ENCODE results near the gene HECW1.

The HECW1 gene

DNA sequence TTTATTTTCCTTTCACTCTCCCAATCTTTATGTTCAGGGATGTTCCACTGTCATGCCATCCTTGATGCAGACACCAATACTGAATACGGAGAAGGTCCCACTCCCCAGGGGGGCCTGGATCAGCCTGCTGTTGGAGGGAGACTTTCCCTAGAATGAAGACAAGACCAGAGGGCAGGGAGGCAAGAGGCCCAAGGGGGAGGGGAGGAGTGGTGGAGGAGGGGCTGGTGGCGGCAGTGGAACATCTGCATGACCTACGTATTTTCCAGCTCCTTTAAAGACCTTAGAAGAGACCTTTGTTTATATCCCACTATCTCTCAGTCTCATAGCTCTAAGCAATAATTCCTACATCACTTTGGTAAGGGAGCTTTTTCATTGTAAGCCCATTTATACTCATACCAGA, 183.0 kb downstream of the HECW1 start:
- H3K4me3 Mint-ChIP-seq, result no peak overlapping the region
- peaks cover 18 to 19% of the 10 kb centered on the region in 2 donors for H3K27me3 Mint-ChIP-seq
- ATAC-seq (replicated peaks) (no peak), DNase-seq (no peak)
- peaks cover 0 to 3% of the 10 kb centered on the region in 2 donors for H3K36me3 Mint-ChIP-seq
- H3K9me3 Mint-ChIP-seq, result peaks cover 3 to 4% of the 10 kb centered on the region in 2 donors
- H3K4me1 Mint-ChIP-seq, result no peaks in the 10 kb centered on the region
- no peak overlapping the region for H3K27ac Mint-ChIP-seq

DNA sequence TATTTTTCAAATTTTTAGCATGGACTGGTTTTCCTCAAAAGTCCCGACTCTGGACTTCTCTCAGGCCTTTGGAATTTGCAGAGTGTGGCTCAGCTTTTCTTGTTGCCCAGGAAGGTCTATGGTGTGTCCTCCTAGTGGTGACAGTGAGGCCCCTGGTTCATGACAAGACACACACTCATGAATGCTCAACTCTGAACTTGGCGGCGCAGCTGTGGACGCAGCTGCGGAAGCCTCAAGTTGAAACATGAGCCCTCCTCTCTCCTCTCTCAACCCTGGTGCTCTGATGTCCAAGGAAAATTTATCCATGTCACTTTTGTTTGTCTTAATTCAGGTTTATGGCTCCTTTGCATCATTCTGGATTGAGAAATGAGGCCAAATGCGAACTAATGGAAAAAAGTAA, 183.9 kb downstream of the HECW1 start:
- Mint-ChIP-seq H3K9me3 (no peaks in the 10 kb centered on the region), H3K4me3 (no peak overlapping the region), H3K27me3 (peaks cover 18 to 19% of the 10 kb centered on the region in 2 donors), H3K36me3 (no peaks in the 10 kb centered on the region), H3K27ac (no peak overlapping the region), H3K4me1 (no peaks in the 10 kb centered on the region)
- DNase-seq, result no peak
- ATAC-seq (replicated peaks), result no peak

DNA sequence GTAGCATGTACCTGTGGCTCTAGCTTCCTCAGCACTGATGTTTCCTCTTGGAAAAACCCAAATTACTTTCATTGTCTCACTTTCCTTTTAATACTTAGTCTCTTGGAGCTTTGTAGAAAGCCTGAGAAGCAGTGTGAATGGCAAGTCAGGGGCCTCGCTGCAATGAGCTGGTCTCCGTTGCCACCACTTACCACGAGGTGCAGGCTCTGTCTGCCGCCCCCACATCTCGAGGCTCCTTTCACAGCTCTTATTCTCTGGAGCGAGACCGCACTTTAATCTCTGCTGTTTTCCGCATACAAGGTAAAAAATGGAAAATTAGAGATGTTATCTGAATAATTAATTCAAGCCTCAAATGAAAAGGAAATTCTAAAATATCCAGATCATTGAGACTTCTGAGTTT, 186.2 kb downstream of the HECW1 start:
- H3K27me3 Mint-ChIP-seq, result peaks cover 28 to 31% of the 10 kb centered on the region in 2 donors

DNA sequence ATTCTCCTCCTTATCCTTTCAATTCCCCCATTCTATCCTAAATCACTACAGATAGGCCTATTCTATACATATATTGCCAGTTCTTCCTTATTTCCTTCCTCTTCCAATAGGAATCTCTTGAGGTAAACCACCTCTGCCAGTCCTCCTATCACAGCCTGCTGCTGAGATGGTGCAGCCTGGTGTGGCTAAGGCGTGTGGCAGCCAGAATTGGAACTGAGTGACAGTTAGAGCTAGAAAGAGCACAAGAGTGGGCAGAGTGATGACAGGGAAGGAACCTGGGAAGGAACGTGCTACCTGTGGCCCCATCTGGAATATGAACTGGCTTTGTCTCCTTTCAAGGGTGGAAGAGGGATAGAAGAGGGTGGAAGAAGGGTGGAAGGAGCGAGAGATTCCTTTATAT, 187.7 kb downstream of the HECW1 start:
- ATAC-seq (replicated peaks) (no peak), DNase-seq (no peak)
- Mint-ChIP-seq H3K27me3 (peaks cover 16 to 22% of the 10 kb centered on the region in 2 donors), H3K4me1 (no peaks in the 10 kb centered on the region), H3K9me3 (no peaks in the 10 kb centered on the region), H3K36me3 (no peaks in the 10 kb centered on the region), H3K27ac (no peak overlapping the region), H3K4me3 (no peak overlapping the region)

More for the DNA sequence above, 186.2 kb downstream of the HECW1 start:
- Mint-ChIP-seq H3K9me3 (no peaks in the 10 kb centered on the region), H3K4me3 (no peak overlapping the region), H3K4me1 (no peaks in the 10 kb centered on the region), H3K27ac (no peak overlapping the region), H3K36me3 (no peaks in the 10 kb centered on the region)
- no peak for DNase-seq
- no peak for ATAC-seq (replicated peaks)

DNA sequence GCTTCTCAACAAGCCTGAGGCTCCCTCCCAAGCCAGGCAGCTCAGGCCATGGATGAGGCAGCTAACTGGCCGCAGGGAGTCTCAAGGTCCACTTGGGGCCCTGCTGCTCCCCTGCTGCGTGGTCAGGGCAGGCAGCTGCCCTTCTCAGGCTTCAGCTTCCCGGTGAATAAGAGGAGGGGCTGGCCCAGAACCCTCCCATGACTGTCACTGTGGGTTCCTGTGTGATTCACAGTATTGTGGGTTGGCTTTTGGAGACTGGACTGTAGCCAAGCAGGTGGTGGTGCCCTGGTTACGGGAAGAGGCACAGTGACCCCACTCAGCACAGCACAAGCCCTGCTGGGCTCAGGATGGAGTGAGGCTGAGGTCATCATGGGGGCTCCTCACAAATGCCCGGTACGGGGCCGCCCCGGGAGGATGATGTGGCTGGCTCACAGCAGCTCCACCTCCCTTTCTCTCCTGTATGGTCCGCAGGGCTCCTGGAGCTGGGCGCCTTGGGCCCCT, 189.8 kb downstream of the HECW1 start:
- no peaks in the 10 kb centered on the region for H3K4me1 Mint-ChIP-seq
- H3K36me3 Mint-ChIP-seq, result no peaks in the 10 kb centered on the region
- no peak for ATAC-seq (replicated peaks)
- H3K4me3 Mint-ChIP-seq, result no peak overlapping the region
- peaks cover 13 to 20% of the 10 kb centered on the region in 2 donors for H3K27me3 Mint-ChIP-seq
- H3K27ac Mint-ChIP-seq, result no peak overlapping the region
- no peaks in the 10 kb centered on the region for H3K9me3 Mint-ChIP-seq
- no peak for DNase-seq

DNA sequence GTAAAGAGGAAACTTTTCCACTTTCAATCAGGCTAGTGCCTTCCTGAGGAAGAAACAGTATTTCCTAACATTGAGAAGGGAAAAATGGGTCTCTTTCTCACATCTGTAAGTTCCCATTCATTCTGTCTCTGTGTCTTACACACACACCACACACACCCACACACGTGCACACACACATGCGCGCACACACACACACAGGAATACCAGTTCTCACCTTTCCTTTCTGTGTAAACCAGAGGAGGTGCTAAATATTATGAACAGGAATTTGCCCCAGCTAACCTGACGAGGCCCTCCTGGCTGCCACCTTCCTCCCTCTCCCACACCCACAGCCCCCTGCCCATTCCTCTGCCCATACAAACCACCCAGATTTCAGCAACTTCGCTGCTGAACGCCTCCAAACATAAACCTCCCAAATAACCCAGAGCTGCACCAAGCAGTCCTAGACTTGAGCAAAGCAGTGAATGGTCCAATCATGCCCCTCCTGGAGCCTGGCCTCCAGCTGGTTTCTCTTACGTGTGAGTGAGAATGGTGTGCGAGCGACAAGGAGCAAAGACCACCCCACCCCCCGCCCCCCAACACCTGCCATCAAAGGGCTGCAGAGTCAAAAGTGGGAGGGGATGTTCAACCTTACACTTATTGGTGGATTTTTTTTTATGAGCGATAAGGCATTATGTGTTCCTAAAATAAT, 190.5 kb downstream of the HECW1 start:
- H3K4me1 Mint-ChIP-seq, result no peaks in the 10 kb centered on the region
- no peak for ATAC-seq (replicated peaks)
- H3K4me3 Mint-ChIP-seq, result no peak overlapping the region
- H3K27ac Mint-ChIP-seq, result no peak overlapping the region
- no peak for DNase-seq
- H3K27me3 Mint-ChIP-seq, result peaks cover 14 to 16% of the 10 kb centered on the region in 2 donors
- H3K36me3 Mint-ChIP-seq, result no peaks in the 10 kb centered on the region
- H3K9me3 Mint-ChIP-seq, result no peaks in the 10 kb centered on the region

DNA sequence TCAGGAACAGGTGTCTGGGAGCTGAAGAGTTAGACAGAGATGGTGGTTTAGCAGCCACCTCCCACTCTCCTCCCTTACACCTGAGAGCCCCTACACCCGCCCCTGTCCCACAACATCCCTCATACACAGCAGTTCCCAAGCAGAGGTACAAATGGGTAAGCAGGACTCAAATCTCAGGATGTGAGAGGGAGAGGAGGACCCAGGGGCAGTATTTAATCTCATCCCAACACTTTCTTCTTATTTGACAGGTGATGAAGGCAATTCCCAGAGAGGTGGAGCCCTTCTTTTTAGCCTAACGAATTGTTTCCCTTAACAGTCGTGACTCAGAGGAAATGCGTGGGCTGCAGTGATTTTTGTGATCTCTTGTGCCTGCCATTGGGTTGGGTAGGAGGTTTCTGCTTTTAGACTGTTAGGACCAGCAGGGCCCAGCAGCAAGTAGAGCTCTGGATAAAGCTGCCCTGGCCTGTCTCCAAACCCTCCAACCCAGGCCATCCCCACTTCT, 191.3 kb downstream of the HECW1 start:
- Mint-ChIP-seq H3K27me3 (peaks cover 12 to 14% of the 10 kb centered on the region in 2 donors), H3K27ac (no peak overlapping the region), H3K9me3 (no peaks in the 10 kb centered on the region), H3K36me3 (no peaks in the 10 kb centered on the region), H3K4me3 (no peak overlapping the region), H3K4me1 (no peaks in the 10 kb centered on the region)
- DNase-seq, result no peak
- ATAC-seq (replicated peaks), result peak; percentile 45 to 46

DNA sequence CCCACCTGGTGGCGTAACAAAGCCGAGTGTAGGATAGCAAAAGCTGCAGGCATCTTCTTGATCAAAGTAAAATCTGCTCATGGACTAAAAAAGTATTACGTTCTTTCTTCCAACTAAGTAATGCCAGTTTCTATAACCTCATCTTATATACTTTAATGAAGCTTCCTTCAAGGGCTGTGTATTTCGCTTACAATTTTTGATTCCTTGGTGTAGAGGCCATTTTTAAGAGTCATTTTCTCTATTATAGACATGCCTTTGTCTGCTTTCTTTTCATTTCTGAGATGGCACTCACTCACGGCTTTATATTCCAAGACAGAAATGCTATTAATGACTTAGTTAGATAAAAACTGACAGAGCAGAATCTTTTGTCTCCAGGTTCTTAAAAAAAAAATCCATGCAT, 194.0 kb downstream of the HECW1 start:
- no peak for ATAC-seq (replicated peaks)
- H3K27ac Mint-ChIP-seq, result no peak overlapping the region
- no peaks in the 10 kb centered on the region for H3K4me1 Mint-ChIP-seq
- H3K4me3 Mint-ChIP-seq, result no peak overlapping the region
- peaks cover 14% of the 10 kb centered on the region in 2 donors for H3K27me3 Mint-ChIP-seq
- H3K9me3 Mint-ChIP-seq, result no peaks in the 10 kb centered on the region
- no peaks in the 10 kb centered on the region for H3K36me3 Mint-ChIP-seq
- DNase-seq, result no peak

DNA sequence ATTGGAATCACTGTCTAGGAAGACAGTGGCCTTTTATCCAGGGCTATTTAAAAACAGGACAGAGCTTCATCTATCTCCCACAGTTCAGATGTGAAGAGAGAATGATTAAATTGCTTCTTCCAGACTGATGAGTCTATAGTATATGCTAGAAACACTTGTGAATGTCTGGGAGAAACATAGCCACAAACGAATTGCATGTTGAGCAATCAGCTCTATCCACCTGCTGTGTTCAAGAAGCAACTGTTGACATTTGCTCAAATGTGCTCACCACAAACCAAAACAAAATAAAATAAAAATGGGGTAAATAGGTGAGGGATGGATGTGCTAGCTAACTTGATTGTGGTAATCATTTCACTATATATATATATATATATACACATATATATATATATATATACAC, 195.1 kb downstream of the HECW1 start:
- H3K4me3 Mint-ChIP-seq, result no peak overlapping the region
- H3K36me3 Mint-ChIP-seq, result no peaks in the 10 kb centered on the region
- H3K27ac Mint-ChIP-seq, result no peak overlapping the region
- DNase-seq (no peak), ATAC-seq (replicated peaks) (no peak)
- peaks cover 11 to 15% of the 10 kb centered on the region in 2 donors for H3K27me3 Mint-ChIP-seq
- no peaks in the 10 kb centered on the region for H3K9me3 Mint-ChIP-seq
- H3K4me1 Mint-ChIP-seq, result no peaks in the 10 kb centered on the region

DNA sequence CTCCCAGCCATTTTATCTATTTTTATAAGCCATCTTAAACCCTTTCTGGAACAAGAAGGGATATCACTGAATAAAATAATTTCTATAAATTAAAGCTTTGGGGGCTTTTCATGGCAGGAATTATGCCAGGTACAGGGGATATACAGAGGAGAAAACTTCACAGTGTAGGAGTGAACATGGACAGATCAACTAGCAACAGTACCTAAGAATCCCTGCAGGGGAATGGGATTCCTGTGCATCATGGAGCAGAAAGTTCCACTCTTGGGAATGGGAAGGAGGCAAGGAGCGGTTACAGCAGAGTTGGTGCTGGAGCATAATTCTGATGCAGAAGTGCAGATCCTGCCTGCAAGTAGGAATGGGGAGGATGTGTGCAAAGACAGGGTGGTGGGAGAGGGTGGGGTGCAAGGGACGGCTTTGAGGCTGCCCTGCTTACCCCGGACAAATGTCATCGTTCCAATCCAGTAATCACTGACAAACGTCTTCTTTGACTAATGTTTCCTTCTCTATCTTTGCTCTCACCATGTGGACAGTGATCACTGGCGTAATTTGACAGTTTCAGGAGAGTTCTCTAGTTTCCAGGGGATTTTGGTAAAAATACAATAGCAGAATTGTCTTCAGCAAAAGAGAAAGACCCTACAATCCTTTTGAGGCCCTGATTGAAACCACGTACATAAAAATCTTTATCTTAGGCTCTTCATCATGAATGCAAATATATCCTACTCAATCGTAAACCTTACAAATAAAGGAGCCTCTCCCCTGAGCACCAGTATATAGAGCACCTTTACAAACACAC, 196.7 kb downstream of the HECW1 start:
- H3K4me1 Mint-ChIP-seq, result peaks cover 0 to 4% of the 10 kb centered on the region in 2 donors
- no peak overlapping the region for H3K4me3 Mint-ChIP-seq
- no peak for ATAC-seq (replicated peaks)
- H3K27me3 Mint-ChIP-seq, result peaks cover 4 to 7% of the 10 kb centered on the region in 2 donors
- DNase-seq, result no peak
- no peaks in the 10 kb centered on the region for H3K36me3 Mint-ChIP-seq
- H3K27ac Mint-ChIP-seq, result no peak overlapping the region
- H3K9me3 Mint-ChIP-seq, result no peaks in the 10 kb centered on the region

DNA sequence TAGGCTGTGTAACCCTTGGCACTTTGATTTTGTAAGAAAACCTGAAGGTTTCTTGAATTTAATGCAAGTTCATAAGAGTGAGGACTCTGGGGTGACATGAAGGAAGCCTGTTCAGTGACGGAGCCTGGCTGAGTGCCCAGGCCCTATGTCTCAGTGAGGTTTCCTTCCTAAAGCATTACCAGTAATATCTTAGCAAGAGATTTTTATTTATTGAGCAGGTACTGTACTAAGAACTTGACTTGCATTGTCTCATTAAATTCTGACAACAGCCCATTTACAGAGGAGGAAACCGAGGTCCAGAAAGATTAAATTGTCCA, 197.2 kb downstream of the HECW1 start:
- H3K9me3 Mint-ChIP-seq, result no peaks in the 10 kb centered on the region
- no peak overlapping the region for H3K27ac Mint-ChIP-seq
- H3K27me3 Mint-ChIP-seq, result peaks cover 4 to 7% of the 10 kb centered on the region in 2 donors
- ATAC-seq (replicated peaks), result no peak
- no peaks in the 10 kb centered on the region for H3K36me3 Mint-ChIP-seq
- no peak overlapping the region for H3K4me3 Mint-ChIP-seq
- peaks cover 0 to 6% of the 10 kb centered on the region in 2 donors for H3K4me1 Mint-ChIP-seq
- no peak for DNase-seq

DNA sequence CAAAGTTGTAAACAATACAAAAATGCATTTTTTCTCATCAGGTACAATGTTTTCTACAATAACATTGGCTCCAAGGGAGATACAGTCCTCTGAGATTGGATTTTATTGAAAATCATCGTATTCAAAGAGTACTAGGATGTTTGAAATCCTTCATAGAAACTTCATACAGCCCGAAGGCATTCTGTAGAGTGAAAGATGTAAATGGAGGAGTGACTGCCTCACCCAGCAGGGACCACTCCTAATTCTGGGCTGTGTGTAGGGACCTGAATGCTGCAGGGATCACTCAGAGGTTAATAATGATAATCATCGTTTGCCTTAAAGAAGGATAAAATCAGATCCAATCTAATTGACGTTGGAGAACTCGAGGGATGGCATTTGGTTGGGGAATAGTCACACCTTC, 198.6 kb downstream of the HECW1 start:
- no peak for DNase-seq
- Mint-ChIP-seq H3K4me3 (no peak overlapping the region), H3K9me3 (no peaks in the 10 kb centered on the region), H3K36me3 (no peaks in the 10 kb centered on the region), H3K27ac (no peak overlapping the region), H3K27me3 (peaks cover 4 to 7% of the 10 kb centered on the region in 2 donors), H3K4me1 (peaks cover 0 to 6% of the 10 kb centered on the region in 2 donors)
- no peak for ATAC-seq (replicated peaks)

DNA sequence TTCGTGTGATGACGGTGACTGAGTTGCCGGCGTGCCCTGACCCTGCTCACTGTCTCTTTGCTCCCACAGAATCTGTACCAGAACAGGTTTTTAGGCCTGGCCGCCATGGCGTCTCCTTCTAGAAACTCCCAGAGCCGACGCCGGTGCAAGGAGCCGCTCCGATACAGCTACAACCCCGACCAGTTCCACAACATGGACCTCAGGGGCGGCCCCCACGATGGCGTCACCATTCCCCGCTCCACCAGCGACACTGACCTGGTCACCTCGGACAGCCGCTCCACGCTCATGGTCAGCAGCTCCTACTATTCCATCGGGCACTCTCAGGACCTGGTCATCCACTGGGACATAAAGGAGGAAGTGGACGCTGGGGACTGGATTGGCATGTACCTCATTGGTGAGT, 199.2 kb downstream of the HECW1 start:
- Mint-ChIP-seq H3K36me3 (no peaks in the 10 kb centered on the region), H3K27ac (no peak overlapping the region), H3K4me3 (no peak overlapping the region), H3K4me1 (peaks cover 0 to 6% of the 10 kb centered on the region in 2 donors), H3K27me3 (peaks cover 6 to 7% of the 10 kb centered on the region in 2 donors), H3K9me3 (no peaks in the 10 kb centered on the region)
- DNase-seq (no peak), ATAC-seq (replicated peaks) (no peak)

DNA sequence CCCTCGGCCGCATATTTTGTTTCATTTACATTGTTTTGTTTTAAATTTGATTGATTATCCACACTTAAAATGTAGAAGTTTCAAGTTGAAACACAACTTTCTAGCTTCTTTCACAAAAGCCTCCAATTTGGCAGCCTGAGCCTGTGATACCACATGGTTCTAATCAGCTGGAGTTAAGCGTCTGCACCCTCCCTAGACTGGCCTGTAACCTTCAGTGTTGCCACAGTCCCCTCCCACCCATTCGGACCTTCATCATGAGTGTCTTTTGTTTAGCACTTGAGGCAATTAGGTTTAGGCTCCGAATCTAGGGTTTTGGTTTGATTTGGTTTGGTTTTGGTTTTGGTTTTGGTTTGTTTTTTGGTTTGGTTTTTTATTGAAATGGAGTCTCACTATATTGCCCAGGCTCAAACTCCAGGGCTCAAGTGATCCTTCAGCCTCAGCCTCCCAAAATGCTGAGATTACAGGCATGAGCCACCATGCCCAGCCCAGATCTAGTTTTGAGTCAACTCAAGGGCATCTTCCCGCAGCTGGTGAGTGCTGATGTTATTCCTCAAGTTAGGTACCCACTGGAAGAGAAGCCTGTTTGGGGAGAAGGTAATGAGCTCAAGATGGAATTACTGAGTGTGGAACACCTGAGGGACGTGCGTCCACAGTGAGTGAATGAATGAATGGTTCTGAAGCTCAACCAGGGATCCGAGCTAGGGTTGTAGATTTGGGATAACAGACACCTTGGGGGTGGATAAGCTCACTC, 201.4 kb downstream of the HECW1 start:
- H3K27me3 Mint-ChIP-seq, result peaks cover 7 to 9% of the 10 kb centered on the region in 2 donors
- DNase-seq (no peak), ATAC-seq (replicated peaks) (no peak)
- no peak overlapping the region for H3K4me3 Mint-ChIP-seq
- peaks cover 0 to 6% of the 10 kb centered on the region in 2 donors for H3K4me1 Mint-ChIP-seq
- no peak overlapping the region for H3K27ac Mint-ChIP-seq
- H3K36me3 Mint-ChIP-seq, result no peaks in the 10 kb centered on the region
- H3K9me3 Mint-ChIP-seq, result no peaks in the 10 kb centered on the region

Data from stimulated activated naive B cell treated with anti-CD40 and anti-IgM and Interleukin-4, amounts not matched to agents 10 μg/mL and 1 μg/mL and 100 μg/mL, for 72 hours (primary cell).